ENCODE results near the gene ZNF778.
"Not testable (repeated sequence)": the region's sequence is repeated elsewhere in the genome, so short reads cannot be mapped to it uniquely, and the experiment has no call there.

DNA sequence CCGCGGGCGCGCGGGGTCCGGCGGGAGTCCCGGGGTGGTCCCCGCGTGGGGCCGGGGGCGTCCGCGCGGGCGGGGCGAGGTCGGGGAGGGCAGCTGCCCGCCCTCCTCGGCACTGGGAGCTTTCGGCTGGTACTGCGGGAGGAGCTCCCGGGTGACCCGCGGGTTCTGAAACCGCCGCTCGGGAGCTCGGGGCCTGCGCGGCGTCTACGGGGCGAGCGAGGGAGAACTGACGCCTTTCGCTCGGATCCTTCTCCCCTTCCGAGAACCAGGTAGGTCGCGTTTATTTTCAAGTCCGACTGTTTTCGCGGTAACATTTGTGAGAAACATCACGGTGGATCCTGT lies 30.2 kb downstream of the ZNF778 start:
- TF ChIP-seq EZH2 (IDR thresholded peaks at IDR 0.05; ENCODE audit: low read length, missing control alignments) = not testable (repeated sequence)
- TF ChIP-seq, protein P1, sequence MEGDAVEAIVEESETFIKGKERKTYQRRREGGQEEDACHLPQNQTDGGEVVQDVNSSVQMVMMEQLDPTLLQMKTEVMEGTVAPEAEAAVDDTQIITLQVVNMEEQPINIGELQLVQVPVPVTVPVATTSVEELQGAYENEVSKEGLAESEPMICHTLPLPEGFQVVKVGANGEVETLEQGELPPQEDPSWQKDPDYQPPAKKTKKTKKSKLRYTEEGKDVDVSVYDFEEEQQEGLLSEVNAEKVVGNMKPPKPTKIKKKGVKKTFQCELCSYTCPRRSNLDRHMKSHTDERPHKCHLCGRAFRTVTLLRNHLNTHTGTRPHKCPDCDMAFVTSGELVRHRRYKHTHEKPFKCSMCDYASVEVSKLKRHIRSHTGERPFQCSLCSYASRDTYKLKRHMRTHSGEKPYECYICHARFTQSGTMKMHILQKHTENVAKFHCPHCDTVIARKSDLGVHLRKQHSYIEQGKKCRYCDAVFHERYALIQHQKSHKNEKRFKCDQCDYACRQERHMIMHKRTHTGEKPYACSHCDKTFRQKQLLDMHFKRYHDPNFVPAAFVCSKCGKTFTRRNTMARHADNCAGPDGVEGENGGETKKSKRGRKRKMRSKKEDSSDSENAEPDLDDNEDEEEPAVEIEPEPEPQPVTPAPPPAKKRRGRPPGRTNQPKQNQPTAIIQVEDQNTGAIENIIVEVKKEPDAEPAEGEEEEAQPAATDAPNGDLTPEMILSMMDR (conservative IDR thresholded peaks at IDR 0.05 in 1 of 2, IDR thresholded peaks at IDR 0.05 in 1 of 2; ENCODE audit: low read depth in 1 of 2, low read length in 2 of 2) = not testable (repeated sequence)
